Endothelial cell of umbilical vein (primary cell): ENCODE results near the gene RBM27. TPM values are rescaled to one million over a fixed set of nuclear protein-coding genes. Genes with fewer than 3 reads are reported as not detected.

Experiments used
- BruUV-seq: library from RNA; stranded (reverse); fragments of 400-500 nt; replicated peaks from 2 replicates; lab custom pipeline; 2021; lab: Mats Ljungman, UMichigan
- CTCF ChIA-PET: fragments of 300-600, 350-600 bp; sonication (Branson Sonifier 250); formaldehyde crosslinking; loops from one replicate; lab custom pipeline; 2021; ENCODE audit warnings: antibody characterized with exemption, inconsistent platforms; lab: Charles Lee
- POLR2A ChIA-PET: fragments of 300-600, 350-600 bp; sonication (Branson Sonifier 250); formaldehyde crosslinking; loops from one replicate; lab custom pipeline; 2021; ENCODE audit warnings: antibody characterized with exemption, inconsistent platforms; lab: Charles Lee
- DNase-seq: peaks from one replicate; pipeline ENCODE4 v3.0.0-alpha.2; 2011; ENCODE audit warnings: low read depth, low spot score
- FAIRE-seq: peaks from 2 replicates; lab custom pipeline; 2011; peaks lifted over from hg19 to GRCh38; lab: Jason Lieb, UNC
- H2AFZ ChIP-seq: 2 replicates; pipeline ENCODE4 v1.6.0; 2012; ENCODE audit warnings: low read depth, low read length, control low read depth, inconsistent platforms
- H3K27ac ChIP-seq: 2 replicates; pipeline ENCODE4 v1.5.1; 2011; ENCODE audit warnings: low read depth, mild to moderate bottlenecking, control low read depth, low read length, moderate library complexity; ENCODE audit not compliant: insufficient read depth
- H3K27me3 ChIP-seq, 2 experiments: 2 replicates each; pipeline versions ENCODE4 v1.6.0 to v1.6.1; 2011; ENCODE audit warnings: low read length in 2 of 2, mixed read lengths in 1 of 2; ENCODE audit not compliant: control insufficient read depth in 2 of 2, insufficient read depth in 2 of 2
- H3K36me3 ChIP-seq, 2 experiments: 2 replicates in 1 of 2; 3 replicates in 1 of 2; pipeline ENCODE4 v1.5.1; 2011; ENCODE audit warnings: low read length in 2 of 2, mild to moderate bottlenecking in 1 of 2, moderate library complexity in 1 of 2; ENCODE audit not compliant: control insufficient read depth in 2 of 2, insufficient read depth in 2 of 2; ENCODE audit errors: extremely low read depth in 1 of 2
- H3K4me1 ChIP-seq: 3 replicates; pipeline ENCODE4 v1.5.1; 2011; ENCODE audit warnings: mild to moderate bottlenecking, low read length; ENCODE audit not compliant: control insufficient read depth, insufficient read depth; ENCODE audit errors: extremely low read depth
- H3K4me2 ChIP-seq: 2 replicates; pipeline ENCODE4 v1.6.1; 2011; ENCODE audit warnings: low read length, control low read depth, mixed read lengths; ENCODE audit not compliant: insufficient read depth
- H3K4me3 ChIP-seq, 3 experiments: fragments of 200-600 bp in 1 of 3; sonication (generic), shearing (Covaris generic) in 1 of 3; replicated peaks in 1 of 3; 2 replicates each; pipeline ENCODE4 v1.5.1; 2011 to 2016; ENCODE audit warnings: control low read depth in 3 of 3, low read length in 3 of 3, mild to moderate bottlenecking in 2 of 3, inconsistent platforms in 1 of 3, low read depth in 1 of 3, moderate library complexity in 1 of 3; ENCODE audit not compliant: insufficient read depth in 1 of 3
- H3K79me2 ChIP-seq: 2 replicates; pipeline ENCODE4 v1.6.0; 2012; ENCODE audit warnings: low read length, inconsistent platforms; ENCODE audit not compliant: control insufficient read depth, insufficient read depth
- H3K9ac ChIP-seq: replicated peaks from 2 replicates; pipeline ENCODE3; 2011; ENCODE audit warnings: low read length, control low read depth; ENCODE audit not compliant: insufficient read depth; ENCODE audit errors: extremely low read depth
- H3K9me1 ChIP-seq: replicated peaks from 3 replicates; pipeline ENCODE4 v1.6.0; 2011; ENCODE audit warnings: mild to moderate bottlenecking, low read length; ENCODE audit not compliant: control insufficient read depth, insufficient read depth; ENCODE audit errors: extremely low read depth
- H3K9me3 ChIP-seq: replicated peaks from 2 replicates; pipeline ENCODE4 v1.5.1; 2012; ENCODE audit warnings: low read length, inconsistent platforms; ENCODE audit not compliant: control insufficient read depth, insufficient read depth
- H4K20me1 ChIP-seq: replicated peaks from 2 replicates; pipeline ENCODE3; 2011; ENCODE audit warnings: mild to moderate bottlenecking, low read length; ENCODE audit not compliant: control insufficient read depth, insufficient read depth; ENCODE audit errors: extremely low read depth
- CTCF ChIP-seq, 2 donors: IDR thresholded peaks; 1 replicate in 1 of 2; 2 replicates in 1 of 2; pipeline ENCODE4 v1.5.1; 2011; ENCODE audit warnings: low read length in 2 of 2, mild to moderate bottlenecking in 2 of 2, moderate library complexity in 2 of 2, control low read depth in 1 of 2, inconsistent platforms in 1 of 2, low read depth in 1 of 2; ENCODE audit not compliant: insufficient read depth in 1 of 2; ENCODE audit errors: extremely low read depth in 1 of 2
- EZH2 ChIP-seq: IDR thresholded peaks from 2 replicates; pipeline ENCODE4 v1.6.1; 2012; ENCODE audit warnings: borderline replicate concordance, low read depth, mild to moderate bottlenecking, moderate library complexity, low read length, inconsistent platforms; ENCODE audit not compliant: severe bottlenecking
- FOS ChIP-seq: IDR thresholded peaks from 2 replicates; pipeline ENCODE4 v1.6.1; 2011; ENCODE audit warnings: mild to moderate bottlenecking, low read length, moderate library complexity, borderline replicate concordance; ENCODE audit not compliant: insufficient read depth
- GATA2 ChIP-seq: IDR thresholded peaks from 2 replicates; pipeline ENCODE4 v1.7.0; 2011; ENCODE audit warnings: low read depth, mild to moderate bottlenecking, moderate library complexity, mixed read lengths, low read length; ENCODE audit not compliant: insufficient read length, insufficient read depth
- JUN ChIP-seq: IDR thresholded peaks from 2 replicates; pipeline ENCODE4 v1.6.1; 2011; ENCODE audit warnings: borderline replicate concordance, low read depth; ENCODE audit not compliant: insufficient read length, insufficient read depth
- MYC ChIP-seq: IDR thresholded peaks from one replicate; pipeline ENCODE4 v1.6.1; 2011; ENCODE audit warnings: mild to moderate bottlenecking, low read depth, low read length
- POLR2A ChIP-seq: IDR thresholded peaks from 2 replicates; pipeline ENCODE4 v1.6.1; 2012; ENCODE audit warnings: low read depth, mild to moderate bottlenecking, control low read depth, low read length
- POLR2AphosphoS5 ChIP-seq: IDR thresholded peaks from 2 replicates; pipeline ENCODE4 v1.6.1; 2012; ENCODE audit warnings: low read depth, mild to moderate bottlenecking, control low read depth, low read length, moderate library complexity; ENCODE audit not compliant: insufficient read depth
- dilution Hi-C: fragments of 300-500 bp; cut with MboI; formaldehyde crosslinking; loops from one replicate; pipeline ENCODE4 v1.15.0; 2019; ENCODE audit warnings: low sequenced_read_pairs; ENCODE audit not compliant: extremely low pct_ligation_motif_present
- intact Hi-C: fragments of 100-400 bp; cut with micrococcal nuclease; formaldehyde crosslinking; loops from one replicate; pipeline ENCODE4 v1.10.0; 2022
- polyA plus RNA-seq, 4 experiments: library from polyadenylated mRNA; depleted of rRNA in 3 of 4; stranded (reverse) in 3 of 4; unstranded in 1 of 4; fragments of >200 nt; gene quantifications; 2 replicates each; pipeline versions ENCODE4 v1.2.1 to v1.2.3, GENCODE V29; 2011 to 2012; ENCODE audit warnings: missing spikeins in 1 of 4
- total RNA-seq: library from RNA; stranded (reverse); gene quantifications from 2 replicates; pipeline ENCODE4 v1.2.3, GENCODE V29; 2021
- TF ChIP-seq, protein P1 (sequence below): IDR thresholded peaks from 2 replicates; pipeline ENCODE4 v1.6.1; 2011; ENCODE audit not compliant: insufficient read depth, insufficient read length

Gene RBM27
- total and polyA plus RNA-seq, 2 donors (not counting 3 experiments of a cell fraction or from before 2014, with no cell fraction given) = 6.3 to 17.7 TPM

DNA sequence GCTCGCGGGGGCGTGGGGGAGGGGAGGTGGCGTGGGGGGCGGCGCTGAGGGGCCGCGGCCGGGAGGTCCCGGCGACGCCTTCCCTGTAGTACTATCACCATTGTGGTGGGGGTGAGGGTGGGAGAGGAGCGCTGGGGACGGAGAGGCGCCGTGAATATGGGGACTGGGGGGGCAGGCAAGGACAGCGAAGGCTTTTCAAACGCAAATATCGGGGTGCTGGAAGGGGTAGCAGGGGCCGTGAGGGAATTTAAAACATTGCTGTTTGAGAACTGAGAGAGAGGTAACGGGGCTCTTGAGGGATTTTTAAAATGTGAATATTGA lies 427 bp downstream of the RBM27 start:
- DNase-seq (no peak), FAIRE-seq (no peak)
- dilution Hi-C loops (no loop called here), intact Hi-C loops (loop anchor here (1.0 kb wide), 2 partner anchors 22 to 243 kb away; partner anchors contain the start of genes LARS1 and TCERG1)
- BruUV-seq = no TSS peak
- Histone ChIP-seq H3K79me2 (peaks cover 50% of the 10 kb centered on the region), H3K4me3 (peak overlapping the region; percentile 93 to 97 (median 94)), H3K36me3 (no peaks in the 10 kb centered on the region), H3K27ac (peak overlapping the region; percentile 24), H3K27me3 (no peaks in the 10 kb centered on the region), H4K20me1 (peaks cover 3% of the 10 kb centered on the region), H3K4me2 (peak overlapping the region; percentile 96), H2AFZ (peak overlapping the region; percentile 43), H3K4me1 (peaks cover 12% of the 10 kb centered on the region), H3K9me3 (no peaks in the 10 kb centered on the region), H3K9ac (peak overlapping the region; percentile 82), H3K9me1 (no peaks in the 10 kb centered on the region)
- no peak for TF ChIP-seq MYC
- no peak for TF ChIP-seq GATA2
- TF ChIP-seq JUN = no peak
- no peak for TF ChIP-seq CTCF (IDR thresholded peaks at IDR 0.05; ENCODE audit: extremely low read depth in 1 of 2, insufficient read depth in 1 of 2, low read depth in 1 of 2, low read length in 2 of 2)
- TF ChIP-seq, protein P1, sequence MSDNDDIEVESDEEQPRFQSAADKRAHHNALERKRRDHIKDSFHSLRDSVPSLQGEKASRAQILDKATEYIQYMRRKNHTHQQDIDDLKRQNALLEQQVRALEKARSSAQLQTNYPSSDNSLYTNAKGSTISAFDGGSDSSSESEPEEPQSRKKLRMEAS = no peak
- TF ChIP-seq EZH2 = no peak
- no peak for TF ChIP-seq FOS
- TF ChIP-seq POLR2A = no peak
- no peak for TF ChIP-seq POLR2AphosphoS5
- ChIA-PET CTCF (interaction anchor here (1.0 to 1.8 kb wide), 3 partner anchors 10 to 19 kb away, joined by 7 read pairs; no protein-coding TSS in a partner anchor), POLR2A (interaction anchor here (1.0 to 1.2 kb wide), 2 partner anchors 10 to 21 kb away, joined by 3 to 4 read pairs; partner anchors contain the start of gene LARS1)
